Inflammatory macrophage treated with lipopolysaccharide for 1 hour (primary cell): ENCODE measurements around the gene HOXA6.

ENCODE experiments used
- DNase-seq, 2 donors: peaks; one replicate each; pipeline ENCODE4 v3.0.0-alpha.2; 2020 to 2022

The HOXA6 gene

DNA sequence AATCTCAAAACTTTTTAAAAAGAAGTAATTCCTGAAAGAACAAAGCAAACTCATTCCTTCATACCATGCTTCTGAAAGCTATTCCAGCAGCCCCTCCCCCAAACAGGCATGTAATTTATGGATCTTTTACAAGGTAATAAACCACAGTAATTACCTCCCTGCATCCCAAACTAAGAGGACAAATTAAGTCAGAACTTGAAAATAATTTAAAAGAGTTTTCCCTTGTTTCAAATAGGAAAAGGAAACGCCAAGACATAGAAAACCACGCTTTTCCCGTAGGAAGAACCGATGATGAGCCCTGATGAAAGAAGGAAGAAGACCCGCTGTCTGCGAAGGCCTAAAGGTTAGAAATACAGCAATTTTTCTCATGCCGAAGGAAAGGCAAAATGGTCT lies 25.9 kb downstream of the HOXA6 start:
- no peak for DNase-seq

DNA sequence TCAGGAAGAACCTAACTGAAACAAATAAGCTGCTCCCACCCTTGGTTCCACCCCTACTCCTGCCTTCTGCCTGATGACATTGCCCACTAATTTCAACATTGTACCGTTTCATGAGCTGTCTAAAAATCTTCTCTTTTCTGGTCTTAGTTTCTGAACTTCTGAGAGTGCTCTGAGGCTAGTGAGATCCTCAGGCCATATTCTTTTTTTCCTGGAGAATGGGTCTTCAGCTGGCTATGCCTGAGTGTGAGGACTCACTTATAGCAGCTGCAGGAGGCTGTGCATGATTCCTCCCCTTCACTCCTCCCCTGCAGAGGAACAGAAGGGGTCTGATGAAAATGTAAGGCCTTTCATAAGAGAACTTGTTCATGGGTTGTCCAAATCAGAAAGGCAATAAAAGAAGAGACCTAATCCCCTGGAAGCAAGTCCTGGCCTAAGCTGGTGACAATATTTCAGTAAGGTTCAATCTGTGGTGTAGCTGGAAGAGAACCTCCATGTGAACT lies 28.1 kb downstream of the HOXA6 start:
- no peak for DNase-seq

DNA sequence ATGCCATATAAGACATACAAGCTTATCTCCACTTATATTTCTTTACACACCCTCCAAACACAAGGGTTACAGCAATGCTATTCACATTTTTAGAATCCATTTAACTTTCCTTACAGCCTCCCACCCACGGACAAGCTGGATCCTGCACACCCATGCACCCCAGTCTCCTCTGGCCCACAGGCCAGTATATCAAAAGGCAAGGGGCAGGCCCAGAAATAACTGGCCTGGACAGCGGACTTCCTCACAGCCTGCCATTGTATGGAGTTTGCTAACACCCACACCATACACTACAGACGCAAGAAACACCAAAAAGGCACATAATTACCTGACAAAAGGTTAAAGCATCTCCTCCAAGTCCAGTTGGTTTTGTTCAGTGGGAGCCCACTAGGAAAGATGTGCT lies 29.0 kb downstream of the HOXA6 start:
- DNase-seq: no peak

DNA sequence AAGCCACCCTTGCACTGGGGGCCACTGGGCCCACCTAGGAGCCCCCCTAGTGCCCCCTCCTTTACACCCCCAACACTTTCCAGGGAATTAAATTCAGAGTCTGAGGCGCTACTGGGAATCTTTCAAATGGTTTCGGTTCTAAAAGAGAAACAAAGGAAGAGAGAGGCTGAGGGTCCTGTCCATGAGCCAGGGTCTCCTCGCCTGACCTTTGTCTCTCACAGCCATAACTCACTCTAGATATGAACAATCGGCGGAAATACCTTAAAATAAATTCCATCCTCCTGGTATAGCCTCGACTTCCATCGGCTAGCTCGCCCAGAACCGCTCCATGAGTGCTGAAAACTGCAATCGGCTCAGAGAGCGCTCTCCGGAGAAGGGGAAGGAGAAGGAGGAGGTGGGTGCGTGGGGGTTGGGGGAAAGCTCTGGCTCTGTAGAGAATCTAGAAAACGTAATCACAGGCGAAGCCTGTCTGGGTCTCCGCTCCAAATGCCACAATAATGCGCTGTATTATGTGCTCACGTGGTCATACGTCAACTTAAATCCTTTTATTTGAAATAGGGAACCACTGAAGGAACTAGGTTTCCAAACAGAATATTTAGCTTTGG lies 29.6 kb downstream of the HOXA6 start:
- no peak for DNase-seq

DNA sequence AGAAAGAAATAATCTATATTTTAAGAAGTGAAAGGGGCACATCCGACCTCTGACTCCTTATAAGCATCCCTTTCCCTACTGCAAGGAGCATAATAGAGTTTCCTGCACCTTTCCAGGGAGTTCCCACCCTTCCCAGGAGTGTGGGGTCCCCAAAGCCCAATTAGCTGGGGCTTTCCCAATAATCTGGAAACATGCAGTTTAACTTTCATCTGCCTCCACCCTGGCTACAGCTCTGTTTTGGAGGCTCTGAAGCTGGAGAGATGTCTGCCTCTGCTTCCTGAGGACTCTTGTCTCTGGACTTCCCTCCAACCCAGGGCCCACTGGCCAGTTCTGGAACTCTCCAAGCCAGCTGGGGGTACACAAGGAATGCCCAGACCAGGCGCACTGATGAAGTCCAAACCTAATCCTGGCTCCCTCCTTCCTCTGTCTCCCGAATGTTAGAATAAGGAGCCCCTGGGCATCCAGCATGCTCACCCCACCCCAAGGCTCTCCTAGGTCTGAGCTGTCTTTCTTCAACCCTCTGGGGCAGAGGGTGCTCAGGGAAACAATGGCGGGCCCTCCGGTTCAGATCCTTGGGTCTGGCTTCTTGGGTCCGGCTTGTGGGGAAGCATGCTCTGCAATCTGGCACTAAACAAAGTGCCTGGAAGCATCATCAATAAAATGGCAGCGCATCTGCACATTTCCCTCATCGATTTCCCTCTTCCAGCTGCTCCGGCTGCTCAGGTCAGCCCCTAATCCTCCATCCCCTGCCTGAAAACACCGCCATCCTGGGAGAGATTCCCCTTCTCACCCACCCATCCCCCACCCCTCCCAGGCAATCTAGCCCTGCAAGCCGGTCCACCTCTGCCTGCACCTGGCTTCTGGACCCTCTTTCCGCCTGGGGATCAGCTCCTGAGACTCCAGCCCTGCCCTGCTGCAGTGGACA lies 30.4 kb downstream of the HOXA6 start:
- DNase-seq: no peak

DNA sequence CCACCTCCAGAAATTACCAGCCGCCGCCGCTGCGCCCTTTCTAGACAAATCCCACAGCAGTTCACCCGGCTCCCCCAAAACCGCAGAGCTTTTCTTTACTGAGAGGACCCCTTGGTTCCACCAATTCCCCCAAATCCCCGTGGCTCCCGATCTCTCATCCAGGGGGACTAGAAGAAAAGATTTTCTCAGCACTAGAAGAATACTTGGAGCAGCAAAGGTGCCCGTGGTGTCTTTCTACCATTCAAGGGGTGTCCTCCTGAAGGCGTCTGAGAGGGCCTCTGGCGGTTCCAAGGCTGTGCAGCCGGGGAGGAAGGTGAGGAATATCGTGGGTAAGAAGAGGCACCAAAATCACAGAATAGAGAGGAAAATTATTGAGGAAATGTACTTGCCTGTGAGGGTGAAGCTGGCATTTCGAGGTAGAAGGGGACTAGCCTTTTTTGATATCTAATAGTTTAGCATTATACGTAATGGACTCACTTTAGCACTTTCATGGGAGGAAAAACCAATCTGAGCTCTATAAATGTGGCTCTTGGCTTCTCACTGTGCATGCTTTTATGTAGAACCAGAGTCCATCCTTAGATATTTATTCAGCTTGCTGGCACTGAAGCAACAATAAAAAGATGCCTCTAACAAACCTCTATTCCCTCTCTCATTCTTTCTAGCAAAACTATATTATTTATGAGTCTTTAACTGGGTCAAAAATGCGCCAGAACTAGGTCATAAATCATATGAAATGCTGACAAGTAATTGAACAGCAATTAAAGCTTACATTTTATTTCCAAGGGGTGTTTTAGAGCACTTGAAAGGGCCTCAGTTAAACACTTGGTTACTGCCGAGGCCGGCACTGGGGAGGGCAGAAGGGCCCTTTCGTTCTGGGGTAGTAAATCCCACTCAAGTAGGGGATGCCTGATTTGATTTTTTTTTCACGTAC lies 31.3 kb downstream of the HOXA6 start:
- no peak for DNase-seq

DNA sequence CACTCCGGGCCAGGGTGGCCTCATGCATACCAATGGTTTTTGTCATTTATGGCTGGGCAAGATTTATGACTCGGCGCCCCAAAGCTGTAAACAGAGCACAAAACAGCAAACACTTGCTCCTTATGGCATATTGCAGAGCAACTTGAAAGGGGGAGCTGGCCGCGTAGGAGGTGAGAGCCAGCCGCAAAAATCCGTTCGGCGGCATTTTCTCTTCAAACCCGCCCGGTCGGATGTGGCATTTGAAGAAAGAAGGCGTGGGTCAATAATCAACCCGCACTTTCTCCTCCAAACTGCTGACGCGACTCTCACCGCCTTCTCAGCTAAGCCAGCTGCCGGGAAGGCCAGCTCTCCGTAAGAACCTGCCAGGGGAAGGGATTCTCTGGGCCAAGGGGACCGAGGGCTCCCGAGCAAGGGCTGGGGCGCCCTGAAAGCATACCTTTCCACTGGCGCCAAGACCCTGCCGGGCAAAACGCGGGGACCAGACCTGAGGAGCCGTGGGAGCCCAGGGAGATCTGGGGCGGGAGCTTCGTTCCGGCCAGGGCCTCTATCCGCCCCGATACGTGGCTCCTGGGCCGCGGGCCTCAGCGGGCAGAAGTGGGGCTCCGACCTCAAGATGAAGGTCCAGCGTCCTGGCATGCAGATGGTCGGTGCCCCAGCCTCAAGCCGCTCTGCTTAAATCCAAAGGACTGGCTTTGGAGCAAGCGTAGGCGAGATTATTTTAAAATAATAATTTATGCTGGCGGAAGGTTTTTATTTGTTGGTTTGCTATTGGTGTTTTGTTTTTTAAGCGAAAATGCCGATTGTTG lies 32.1 kb downstream of the HOXA6 start:
- DNase-seq: no peak

DNA sequence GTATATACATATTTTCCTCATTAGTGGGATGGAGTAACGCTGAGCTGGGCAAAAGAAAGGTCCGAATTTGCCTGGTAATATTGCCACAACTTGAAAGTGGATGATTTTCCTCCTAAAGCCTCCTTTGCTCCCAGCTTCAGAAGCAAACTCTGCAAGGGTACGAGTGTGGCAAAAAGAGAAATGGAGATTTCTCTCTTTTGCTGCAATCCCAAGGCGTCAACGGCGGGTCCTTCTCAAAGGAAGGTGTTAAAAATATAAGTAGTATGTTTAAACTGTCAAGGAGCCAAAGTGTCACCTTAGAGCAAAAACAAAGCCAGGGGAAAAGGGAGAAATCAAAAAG lies 32.7 kb downstream of the HOXA6 start:
- DNase-seq: no peak

DNA sequence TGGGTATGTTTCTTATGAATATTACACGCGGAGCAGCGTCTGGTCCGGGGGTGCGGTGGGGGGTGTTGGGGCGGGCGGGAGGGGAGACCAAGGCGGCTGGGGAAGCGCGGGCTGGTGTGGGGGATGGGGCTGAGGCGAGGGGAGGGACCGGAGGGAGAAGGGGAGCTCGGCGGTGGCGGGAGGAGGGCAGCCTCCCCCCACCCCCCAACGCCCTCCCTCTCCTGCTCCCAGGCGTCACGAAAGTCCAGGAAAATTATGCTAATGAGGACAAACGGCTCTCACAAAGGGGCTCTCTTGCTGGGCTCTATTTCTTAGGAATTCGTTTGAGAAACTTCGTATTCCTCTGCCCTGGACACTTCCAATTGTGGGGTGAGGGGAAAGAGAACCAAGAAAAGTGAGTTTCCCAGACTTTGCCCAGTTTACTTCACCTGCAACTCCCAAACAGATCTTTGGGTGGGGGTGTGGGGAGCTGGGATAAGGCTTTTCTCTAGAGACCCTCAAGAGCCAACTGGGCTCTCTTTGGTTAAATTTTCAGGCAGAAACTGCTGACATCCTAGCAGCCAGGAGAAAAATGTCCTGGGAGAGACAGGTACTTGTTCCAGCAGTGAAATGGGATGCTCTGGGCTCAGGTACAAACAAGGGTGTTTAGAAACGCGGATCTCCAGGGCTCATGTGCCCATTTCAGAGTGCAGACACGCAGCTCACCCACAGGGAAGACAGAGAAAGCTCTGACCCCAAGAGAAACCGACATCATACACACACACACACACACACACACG lies 33.4 kb downstream of the HOXA6 start:
- no peak for DNase-seq

DNA sequence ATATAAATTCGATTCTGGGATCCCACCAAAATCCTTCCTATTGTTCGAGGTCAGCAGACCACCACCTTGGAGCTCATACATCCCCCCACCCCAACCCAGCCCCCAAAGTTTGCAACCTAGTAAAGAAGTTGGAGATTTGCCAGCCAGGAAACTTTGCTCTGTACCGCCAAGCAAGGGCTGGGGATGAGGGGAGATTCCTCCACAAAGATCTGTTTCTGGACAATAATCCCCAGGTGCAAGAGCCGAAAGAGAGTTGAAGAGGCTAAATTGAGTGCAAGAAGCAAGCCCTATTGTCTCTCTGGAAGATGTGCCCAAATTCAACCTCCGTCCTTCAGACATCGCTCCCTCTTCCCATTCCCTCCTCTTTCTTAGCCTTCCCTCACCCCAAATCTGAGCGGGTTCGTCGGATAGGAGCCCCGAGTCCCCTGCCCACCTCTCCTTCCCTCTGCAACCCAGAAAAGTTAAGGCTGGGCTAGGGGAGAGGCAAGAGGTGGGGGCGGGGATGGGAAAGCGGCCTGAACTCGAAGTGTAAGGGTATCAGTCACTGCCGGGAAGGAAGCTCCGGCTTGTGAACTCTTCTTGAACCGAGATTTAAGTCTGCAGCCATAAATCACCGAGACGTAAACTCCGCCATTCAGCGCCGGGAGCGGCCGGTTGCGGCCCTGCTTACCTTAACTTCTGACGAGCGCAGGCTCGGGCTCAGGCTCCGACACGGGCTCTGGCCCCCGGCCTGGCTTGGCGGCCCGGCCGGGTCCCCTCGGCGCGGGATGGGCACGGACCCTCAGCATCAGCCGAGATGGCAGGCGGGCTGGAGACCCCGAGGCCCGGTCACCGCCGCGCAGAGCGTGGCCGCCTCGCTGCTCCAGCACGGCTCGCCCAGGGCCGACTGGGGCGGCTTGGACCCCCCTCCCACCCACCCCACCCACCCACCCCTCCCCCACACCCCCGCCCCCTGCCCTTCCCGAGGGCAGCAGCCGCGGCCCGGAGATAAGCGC lies 34.3 kb downstream of the HOXA6 start:
- no peak for DNase-seq

DNA sequence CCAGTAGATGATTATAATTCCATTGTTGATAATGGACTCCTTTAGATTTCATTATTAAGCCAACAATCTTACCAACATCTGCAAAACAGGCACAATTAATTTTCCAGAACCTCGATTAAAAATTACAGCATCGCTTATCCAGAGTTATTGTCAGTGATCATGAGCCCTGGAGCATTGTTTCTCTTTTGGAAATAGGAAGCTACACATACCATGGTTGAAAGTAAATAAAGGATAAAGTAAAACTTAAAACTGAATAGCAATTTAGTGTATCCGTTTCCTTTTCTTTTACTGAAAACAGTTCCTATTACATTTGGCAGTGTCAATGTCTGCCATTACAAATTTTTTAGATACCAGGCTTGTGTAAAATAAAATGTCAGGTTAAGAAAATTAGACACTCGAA lies 35.2 kb downstream of the HOXA6 start:
- no peak for DNase-seq

DNA sequence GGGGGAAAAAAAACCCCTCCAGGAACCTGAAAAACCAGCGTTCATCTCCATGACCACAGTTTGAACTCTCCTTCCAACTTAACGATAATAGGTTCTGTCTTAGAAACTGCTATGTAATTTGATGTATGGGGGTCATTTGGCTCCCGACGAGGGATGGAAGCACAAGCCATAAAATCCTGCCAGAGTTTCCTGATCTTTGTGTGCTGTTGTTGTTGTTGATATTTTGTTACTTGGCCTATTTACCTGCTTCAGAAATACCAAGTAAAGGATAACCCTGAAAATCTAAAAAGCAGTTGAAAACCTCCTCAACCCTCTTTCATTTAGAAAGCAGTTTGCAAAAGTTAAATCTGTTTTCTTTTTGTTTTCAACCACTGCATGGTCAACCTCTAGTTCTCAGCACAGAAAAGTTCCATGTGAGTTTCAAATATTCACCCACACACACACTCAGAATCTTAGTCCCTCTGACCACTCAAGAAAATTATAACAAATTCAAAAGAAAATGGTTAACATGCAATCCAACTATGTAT lies 35.8 kb downstream of the HOXA6 start:
- no peak for DNase-seq

DNA sequence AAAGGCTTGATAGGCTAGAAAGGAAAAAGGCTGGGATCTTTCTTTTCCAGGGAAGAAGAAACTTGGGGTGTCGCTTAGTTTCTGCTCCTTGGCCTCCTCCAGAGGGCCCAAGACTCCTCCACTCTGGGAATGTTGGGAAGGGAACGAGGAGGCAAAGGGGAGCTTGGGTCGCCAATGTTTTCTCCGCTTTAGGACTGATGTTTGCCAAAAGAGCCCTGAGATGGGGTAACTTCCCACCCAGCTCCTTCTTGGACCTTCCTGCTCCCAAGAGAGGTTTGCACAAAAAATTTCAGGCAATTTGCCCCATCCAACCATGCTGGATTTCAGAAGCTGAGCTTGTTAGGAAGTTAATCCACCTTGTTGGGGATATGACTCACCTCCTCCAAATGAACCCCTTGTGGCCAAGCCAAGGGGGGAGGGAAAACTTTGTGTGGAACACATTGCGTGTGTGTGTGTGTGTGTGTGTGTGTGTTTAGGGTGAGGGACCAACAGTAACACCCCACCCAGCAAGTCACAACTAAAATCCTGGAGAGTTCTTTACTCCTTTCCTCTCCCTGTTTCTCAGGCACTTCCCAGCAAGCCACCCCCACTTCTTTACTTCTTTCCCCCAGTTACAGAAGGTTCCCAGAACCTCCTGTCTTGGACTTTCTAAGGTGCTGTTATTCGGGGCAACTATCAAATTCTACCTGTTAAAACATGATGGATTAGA lies 36.4 kb downstream of the HOXA6 start:
- DNase-seq: no peak

DNA sequence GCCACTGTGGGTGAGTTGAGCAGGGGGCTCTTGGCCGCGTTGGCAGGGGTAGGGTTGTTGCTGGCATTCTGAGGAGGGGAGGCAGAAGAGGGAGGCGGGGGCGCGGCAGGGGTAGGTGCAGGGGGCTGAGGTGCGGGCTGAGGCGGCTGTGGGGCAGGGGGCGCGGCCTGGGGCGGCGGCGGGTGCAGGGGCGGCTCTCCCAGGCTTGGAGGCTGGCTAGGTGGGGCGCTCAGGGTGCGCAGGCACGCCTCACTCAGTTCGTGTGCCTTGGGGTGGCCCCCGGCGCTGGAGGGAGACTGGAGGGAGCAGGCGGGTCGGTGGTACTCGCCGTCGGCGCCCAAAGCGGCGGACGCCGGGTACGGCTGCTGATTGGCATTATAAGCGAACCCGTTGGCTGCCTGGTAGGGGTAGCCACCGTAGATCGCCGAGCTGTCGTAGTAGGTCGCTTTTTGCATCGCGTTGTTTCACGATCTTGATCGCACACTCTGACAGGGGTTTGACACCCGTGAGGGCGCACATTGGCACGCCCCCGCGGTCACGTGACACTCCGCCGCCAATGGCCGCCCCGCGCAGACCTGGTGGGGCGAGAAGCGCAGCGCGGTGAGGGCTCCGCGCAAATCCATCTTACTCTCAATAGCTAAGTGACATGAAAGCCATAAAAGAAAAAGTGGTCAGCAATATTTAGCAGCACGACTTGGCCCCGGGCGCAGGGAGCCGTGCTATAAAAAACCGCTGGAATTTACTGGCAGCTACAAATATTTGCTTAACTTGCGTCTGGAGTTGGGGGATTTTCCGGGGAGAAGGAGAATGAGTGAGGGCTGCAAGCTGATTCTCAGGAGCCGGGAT lies 37.2 kb downstream of the HOXA6 start:
- no peak for DNase-seq

DNA sequence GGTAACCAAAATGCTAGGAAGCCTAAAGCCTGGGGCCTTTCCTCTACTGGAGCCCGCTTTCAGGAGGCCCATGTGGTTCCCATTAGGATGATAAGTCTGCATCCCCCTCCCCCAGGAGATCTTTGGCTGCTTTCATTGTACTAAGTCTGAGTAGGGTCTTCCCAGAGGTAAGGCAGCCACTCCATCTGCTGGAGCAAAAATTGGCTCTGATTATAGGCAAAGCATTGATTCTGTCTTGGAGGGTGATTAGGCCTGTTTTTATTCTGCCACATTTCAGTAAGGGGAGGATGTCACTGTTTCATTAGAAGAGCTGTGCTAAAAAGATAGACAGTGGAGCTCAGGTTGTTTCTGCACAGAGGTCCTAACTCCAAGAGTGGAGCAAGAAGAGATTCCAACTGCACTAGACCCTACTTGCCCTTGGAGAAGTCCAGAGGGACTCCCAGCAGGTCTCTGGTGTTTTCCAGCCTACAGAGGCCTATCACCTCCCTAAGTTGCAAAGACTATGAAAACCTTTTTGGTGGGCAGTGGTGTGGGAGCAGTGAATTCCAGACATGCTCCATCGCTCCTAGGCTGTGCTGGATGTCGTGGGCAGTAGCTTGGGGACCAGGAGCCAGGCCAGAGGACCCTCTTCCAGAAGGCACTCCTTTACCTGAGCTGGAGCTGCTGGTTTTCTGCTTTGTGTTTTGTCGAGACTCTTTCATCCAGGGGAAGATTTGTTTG lies 37.9 kb downstream of the HOXA6 start:
- no peak for DNase-seq

DNA sequence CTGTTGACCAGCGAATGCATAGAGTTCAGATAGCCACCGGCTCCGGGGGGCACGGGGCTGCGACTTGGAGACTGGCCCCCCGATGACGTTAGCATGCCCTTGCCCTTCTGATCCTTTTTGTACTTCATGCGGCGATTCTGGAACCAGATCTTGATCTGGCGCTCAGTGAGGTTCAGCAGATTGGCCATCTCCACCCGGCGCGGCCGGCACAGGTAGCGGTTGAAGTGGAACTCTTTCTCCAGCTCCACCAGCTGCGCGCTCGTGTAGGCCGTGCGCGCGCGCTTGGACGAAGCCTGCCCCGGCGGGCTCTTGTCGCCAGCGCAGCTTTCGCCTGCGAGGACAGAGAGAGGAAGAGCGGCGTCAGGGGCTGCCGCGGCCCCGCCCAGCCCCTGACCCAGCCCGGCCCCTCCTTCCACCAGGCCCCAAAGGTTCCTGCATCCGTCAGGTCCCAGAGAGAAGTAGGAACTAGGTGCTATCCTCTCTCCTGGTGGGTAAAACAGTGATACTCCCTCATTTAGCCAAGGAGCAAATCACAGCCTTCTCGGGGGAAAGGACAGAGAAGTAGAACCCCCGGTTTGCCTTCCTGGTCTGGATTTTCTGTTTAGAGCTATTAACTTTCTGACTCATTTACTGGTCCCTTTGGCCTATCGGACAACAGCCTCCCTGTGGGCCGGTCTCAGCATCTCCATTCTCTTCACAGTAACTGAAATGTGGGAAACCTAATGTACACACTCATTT lies 39.0 kb downstream of the HOXA6 start:
- no peak for DNase-seq
